Neural progenitor cell (in vitro differentiated cells): Measurements from ENCODE around the gene HUWE1. TPM values are rescaled to one million over a fixed set of nuclear protein-coding genes. Genes with fewer than 3 reads are reported as not detected.

Experiments
- DNase-seq: peaks from one replicate; pipeline ENCODE4 v3.0.0-alpha.2; 2016; ENCODE audit warnings: low spot score
- H2AFZ ChIP-seq: fragments of 200-600 bp; sonication (generic); replicated peaks from 2 replicates; pipeline ENCODE4 v1.6.1; 2016; ENCODE audit warnings: antibody characterized with exemption
- H3F3A ChIP-seq: fragments of 200-600 bp; sonication (generic); 2 replicates; pipeline ENCODE4 v1.6.1; 2016; ENCODE audit warnings: antibody characterized with exemption, low read depth
- H3K27ac ChIP-seq: fragments of 200-600 bp; sonication (generic); 2 replicates; pipeline ENCODE4 v1.5.1; 2016; ENCODE audit warnings: mild to moderate bottlenecking
- H3K27me3 ChIP-seq: fragments of 200-600 bp; sonication (generic); 2 replicates; pipeline ENCODE4 v1.6.1; 2016; ENCODE audit warnings: mild to moderate bottlenecking, moderate library complexity
- H3K36me3 ChIP-seq: fragments of 200-600 bp; sonication (generic); 2 replicates; pipeline ENCODE4 v1.5.1; 2016
- H3K4me1 ChIP-seq: fragments of 200-600 bp; sonication (generic); 2 replicates; pipeline ENCODE4 v1.6.1; 2016; ENCODE audit warnings: mixed run types
- H3K4me2 ChIP-seq: fragments of 200-600 bp; sonication (generic); 2 replicates; pipeline ENCODE4 v1.6.1; 2016
- H3K4me3 ChIP-seq: fragments of 200-600 bp; sonication (generic); 2 replicates; pipeline ENCODE4 v1.5.1; 2016
- H3K79me2 ChIP-seq: fragments of 200-600 bp; sonication (generic); 2 replicates; pipeline ENCODE4 v1.6.1; 2016; ENCODE audit warnings: low read depth
- H3K9ac ChIP-seq: fragments of 200-600 bp; sonication (generic); 2 replicates; pipeline ENCODE4 v1.6.1; 2016
- H3K9me3 ChIP-seq: fragments of 200-600 bp; sonication (generic); 2 replicates; pipeline ENCODE4 v1.5.1; 2016; ENCODE audit warnings: low read depth
- H4K20me1 ChIP-seq: fragments of 200-600 bp; sonication (generic); 2 replicates; pipeline ENCODE4 v1.6.1; 2016; ENCODE audit warnings: low read depth
- H3K27ac Mint-ChIP-seq: 3 replicates; pipeline ENCODE4 v1.8.0; 2021; ENCODE audit warnings: mixed read lengths
- H3K27me3 Mint-ChIP-seq: 2 replicates; pipeline ENCODE4 v1.8.0; 2022; ENCODE audit warnings: low read depth, mild to moderate bottlenecking, inconsistent platforms, moderate library complexity, mixed read lengths; ENCODE audit not compliant: insufficient read depth
- H3K36me3 Mint-ChIP-seq: 3 replicates; pipeline ENCODE4 v1.8.0; 2021; ENCODE audit warnings: mixed read lengths
- H3K4me1 Mint-ChIP-seq: 3 replicates; pipeline ENCODE4 v1.8.0; 2021; ENCODE audit warnings: mixed read lengths
- H3K4me3 Mint-ChIP-seq: 3 replicates; pipeline ENCODE4 v1.8.0; 2021; ENCODE audit warnings: mild to moderate bottlenecking, moderate library complexity, mixed read lengths
- H3K9me3 Mint-ChIP-seq: 3 replicates; pipeline ENCODE4 v1.8.0; 2020; ENCODE audit warnings: mixed read lengths
- CTCF ChIP-seq: fragments of 200-600 bp; sonication (generic); IDR thresholded peaks from 2 replicates; pipeline ENCODE4 v1.5.1; 2017; ENCODE audit warnings: antibody characterized with exemption, mild to moderate bottlenecking
- EZH2 ChIP-seq: fragments of 200-600 bp; sonication (generic); IDR thresholded peaks from 2 replicates; pipeline ENCODE4 v1.6.1; 2017; ENCODE audit warnings: antibody characterized with exemption, mild to moderate bottlenecking, moderate library complexity
- EZH2phosphoT487 ChIP-seq: fragments of 200-600 bp; sonication (generic); IDR thresholded peaks from 2 replicates; pipeline ENCODE4 v1.6.1; 2017; ENCODE audit warnings: antibody characterized with exemption
- total RNA-seq: library from RNA; depleted of rRNA; stranded (reverse); fragments of >200 nt; gene quantifications from 2 replicates; pipeline ENCODE4 v1.2.3, GENCODE V29; 2015; ENCODE audit warnings: low replicate concordance

HUWE1 gene
- total RNA-seq, 1 donor from 2014 or later = 149 TPM

- Histone ChIP-seq H3K9ac (no peak overlapping the region), H3K4me2 (no peak overlapping the region), H3K4me1 (no peaks in the 10 kb centered on the region), H3K79me2 (peaks cover 99% of the 10 kb centered on the region), H3F3A (no peaks in the 10 kb centered on the region), H4K20me1 (peaks cover 66% of the 10 kb centered on the region), H3K36me3 (peaks cover 13% of the 10 kb centered on the region), H3K27ac (no peak overlapping the region), H2AFZ (no peak overlapping the region), H3K4me3 (no peak overlapping the region), H3K9me3 (peaks cover 16% of the 10 kb centered on the region), H3K27me3 (no peaks in the 10 kb centered on the region)
- Mint-ChIP-seq H3K9me3 (peaks cover 2% of the 10 kb centered on the region), H3K27me3 (no peaks in the 10 kb centered on the region), H3K27ac (no peak overlapping the region), H3K36me3 (peaks cover 9% of the 10 kb centered on the region), H3K4me3 (no peak overlapping the region), H3K4me1 (peaks cover 2% of the 10 kb centered on the region)
- no peak for DNase-seq
- TF ChIP-seq EZH2 = no peak
- no peak for TF ChIP-seq CTCF
- TF ChIP-seq EZH2phosphoT487 = no peak
Observed at GRCh38 chrX:53677286-53677685, 9.2 kb downstream of the HUWE1 start.

- Histone ChIP-seq H3K9ac (no peak overlapping the region), H3K27ac (no peak overlapping the region), H3K4me1 (no peaks in the 10 kb centered on the region), H3K36me3 (peaks cover 27% of the 10 kb centered on the region), H3F3A (no peaks in the 10 kb centered on the region), H2AFZ (no peak overlapping the region), H3K4me3 (no peak overlapping the region), H3K27me3 (no peaks in the 10 kb centered on the region), H3K4me2 (no peak overlapping the region), H4K20me1 (peaks cover 45% of the 10 kb centered on the region), H3K9me3 (peaks cover 16% of the 10 kb centered on the region), H3K79me2 (peaks cover 98% of the 10 kb centered on the region)
- no peak overlapping the region for H3K4me3 Mint-ChIP-seq
- H3K27ac Mint-ChIP-seq = no peak overlapping the region
- DNase-seq = no peak
- H3K27me3 Mint-ChIP-seq = no peaks in the 10 kb centered on the region
- no peaks in the 10 kb centered on the region for H3K9me3 Mint-ChIP-seq
- H3K4me1 Mint-ChIP-seq = no peaks in the 10 kb centered on the region
- TF ChIP-seq EZH2 (no peak), CTCF (no peak), EZH2phosphoT487 (no peak)
- no peaks in the 10 kb centered on the region for H3K36me3 Mint-ChIP-seq
Observed at GRCh38 chrX:53674581-53674980, 11.9 kb downstream of the HUWE1 start.

GRCh38 chrX:53669258-53669657 lies 17.3 kb downstream of the HUWE1 start:
- DNase-seq = no peak
- no peak overlapping the region for H2AFZ ChIP-seq
- peaks cover 4% of the 10 kb centered on the region for H3K36me3 Mint-ChIP-seq
- no peaks in the 10 kb centered on the region for H3K4me1 Mint-ChIP-seq
- no peaks in the 10 kb centered on the region for H3F3A ChIP-seq
- no peaks in the 10 kb centered on the region for H3K9me3 Mint-ChIP-seq
- no peak overlapping the region for H3K27ac ChIP-seq
- no peak overlapping the region for H3K4me2 ChIP-seq
- H4K20me1 ChIP-seq = peaks cover 20% of the 10 kb centered on the region
- H3K9me3 ChIP-seq = peaks cover 8% of the 10 kb centered on the region
- H3K4me1 ChIP-seq = no peaks in the 10 kb centered on the region
- no peak overlapping the region for H3K27ac Mint-ChIP-seq
- TF ChIP-seq CTCF = no peak
- TF ChIP-seq EZH2phosphoT487 = no peak
- no peak for TF ChIP-seq EZH2
- peaks cover 99% of the 10 kb centered on the region for H3K79me2 ChIP-seq
- H3K4me3 Mint-ChIP-seq = no peak overlapping the region
- no peaks in the 10 kb centered on the region for H3K27me3 ChIP-seq
- peaks cover 15% of the 10 kb centered on the region for H3K36me3 ChIP-seq
- H3K27me3 Mint-ChIP-seq = no peaks in the 10 kb centered on the region
- H3K9ac ChIP-seq = no peak overlapping the region
- no peak overlapping the region for H3K4me3 ChIP-seq

GRCh38 chrX:53666171-53666570 lies 20.3 kb downstream of the HUWE1 start:
- Histone ChIP-seq H3K36me3 (peaks cover 15% of the 10 kb centered on the region), H3K4me2 (no peak overlapping the region), H3K9ac (no peak overlapping the region), H4K20me1 (peaks cover 20% of the 10 kb centered on the region), H3K9me3 (no peaks in the 10 kb centered on the region), H3K27me3 (no peaks in the 10 kb centered on the region), H3K4me1 (no peaks in the 10 kb centered on the region), H3F3A (no peaks in the 10 kb centered on the region), H2AFZ (no peak overlapping the region), H3K79me2 (peaks cover 100% of the 10 kb centered on the region), H3K4me3 (no peak overlapping the region), H3K27ac (no peak overlapping the region)
- peaks cover 10% of the 10 kb centered on the region for H3K36me3 Mint-ChIP-seq
- no peaks in the 10 kb centered on the region for H3K27me3 Mint-ChIP-seq
- DNase-seq = no peak
- H3K4me3 Mint-ChIP-seq = no peak overlapping the region
- H3K27ac Mint-ChIP-seq = no peak overlapping the region
- no peaks in the 10 kb centered on the region for H3K4me1 Mint-ChIP-seq
- no peaks in the 10 kb centered on the region for H3K9me3 Mint-ChIP-seq
- TF ChIP-seq CTCF (no peak), EZH2 (no peak), EZH2phosphoT487 (no peak)
